H1 (cell line): ENCODE results near the gene ADRA2C. TPM values are rescaled to one million over a fixed set of nuclear protein-coding genes. Genes with fewer than 3 reads are reported as not detected.

Experiments
- CBX8 ChIP-seq: fragments of 300-800, 300-1000 bp; sonication (generic); IDR thresholded peaks from 2 replicates; pipeline ENCODE4 v1.7.1; 2016; ENCODE audit warnings: low read depth, low read length, borderline replicate concordance
- CREB1 ChIP-seq: IDR thresholded peaks from 2 replicates; pipeline ENCODE4 v1.6.1; 2012; ENCODE audit warnings: inconsistent platforms
- EGR1 ChIP-seq: IDR thresholded peaks from 2 replicates; pipeline ENCODE4 v1.6.1; 2011; ENCODE audit warnings: low read depth, low read length, borderline replicate concordance
- FOSL1 ChIP-seq: IDR thresholded peaks from 2 replicates; pipeline ENCODE4 v1.6.1; 2011; ENCODE audit warnings: mild to moderate bottlenecking, low read depth, low read length, moderate library complexity; ENCODE audit not compliant: insufficient read depth
- GABPA ChIP-seq: IDR thresholded peaks from 2 replicates; pipeline ENCODE4 v1.6.1; 2011; ENCODE audit warnings: mild to moderate bottlenecking, low read length, moderate library complexity, borderline replicate concordance; ENCODE audit not compliant: insufficient read depth
- HDAC6 ChIP-seq: IDR thresholded peaks from one replicate; pipeline ENCODE4 v1.7.1; 2012; ENCODE audit warnings: low read depth, mild to moderate bottlenecking, inconsistent platforms, low read length, moderate library complexity
- KDM4A ChIP-seq: IDR thresholded peaks from one replicate; pipeline ENCODE4 v1.7.1; 2012; ENCODE audit warnings: low read depth, mild to moderate bottlenecking, moderate library complexity, low read length, inconsistent platforms; ENCODE audit not compliant: severe bottlenecking
- NANOG ChIP-seq: IDR thresholded peaks from 2 replicates; pipeline ENCODE4 v1.6.1; 2011; ENCODE audit warnings: low read length, low read depth, mild to moderate bottlenecking, inconsistent platforms; ENCODE audit not compliant: insufficient read depth, poor library complexity, severe bottlenecking
- POLR2AphosphoS5 ChIP-seq: IDR thresholded peaks from 2 replicates; pipeline ENCODE4 v1.6.1; 2011; ENCODE audit warnings: low read depth, low read length
- RAD21 ChIP-seq, 2 experiments: IDR thresholded peaks in 1 of 2; conservative IDR thresholded peaks in 1 of 2; 2 replicates each; pipeline ENCODE4 v1.6.1; 2011; ENCODE audit warnings: low read depth in 2 of 2, low read length in 2 of 2, improper control_type of control experiment in 1 of 2, inconsistent platforms in 1 of 2, mild to moderate bottlenecking in 1 of 2, moderate library complexity in 1 of 2
- SIRT6 ChIP-seq: IDR thresholded peaks from one replicate; pipeline ENCODE4 v1.7.1; 2012; ENCODE audit warnings: low read length, inconsistent platforms
- SUZ12 ChIP-seq: fragments of 200-600 bp; sonication (generic); IDR thresholded peaks from 2 replicates; pipeline ENCODE4 v1.6.1; 2012; ENCODE audit warnings: mild to moderate bottlenecking, inconsistent platforms, low read length, moderate library complexity, mixed read lengths
- TBP ChIP-seq: IDR thresholded peaks from 2 replicates; pipeline ENCODE4 v1.6.1; 2011; ENCODE audit warnings: low read depth, low read length, improper control_type of control experiment
- polyA plus RNA-seq, 7 experiments: library from polyadenylated mRNA; depleted of rRNA in 3 of 7; stranded (reverse) in 5 of 7; unstranded in 2 of 7; fragments of >200 nt in 5 of 7; fragments of 200-250 nt in 2 of 7; gene quantifications; 1 replicate in 5 of 7; 2 replicates in 1 of 7; 4 replicates in 1 of 7; pipeline versions ENCODE4 v1.2.1 to v1.2.3, GENCODE V29; 2011 to 2013; ENCODE audit warnings: missing spikeins in 2 of 7, mixed read lengths in 2 of 7
- total RNA-seq: library from RNA; stranded (reverse); fragmentation: NEBNext Ultra II Directional; extraction: Animal tissue kit (Norgen Biotek cat#: 25700); gene quantifications from 2 replicates; pipeline ENCODE4 v1.2.1, GENCODE V29; 2021
- TF ChIP-seq, protein P1 (sequence below): IDR thresholded peaks from 2 replicates; pipeline ENCODE4 v1.6.1; 2011; ENCODE audit warnings: low read length, improper control_type of control experiment

The ADRA2C gene
- total and polyA plus RNA-seq, 2 of the 8 experiments (the other 6 are each of a cell fraction or from before 2014, with no cell fraction given) = 14.6 to 14.8 TPM

DNA sequence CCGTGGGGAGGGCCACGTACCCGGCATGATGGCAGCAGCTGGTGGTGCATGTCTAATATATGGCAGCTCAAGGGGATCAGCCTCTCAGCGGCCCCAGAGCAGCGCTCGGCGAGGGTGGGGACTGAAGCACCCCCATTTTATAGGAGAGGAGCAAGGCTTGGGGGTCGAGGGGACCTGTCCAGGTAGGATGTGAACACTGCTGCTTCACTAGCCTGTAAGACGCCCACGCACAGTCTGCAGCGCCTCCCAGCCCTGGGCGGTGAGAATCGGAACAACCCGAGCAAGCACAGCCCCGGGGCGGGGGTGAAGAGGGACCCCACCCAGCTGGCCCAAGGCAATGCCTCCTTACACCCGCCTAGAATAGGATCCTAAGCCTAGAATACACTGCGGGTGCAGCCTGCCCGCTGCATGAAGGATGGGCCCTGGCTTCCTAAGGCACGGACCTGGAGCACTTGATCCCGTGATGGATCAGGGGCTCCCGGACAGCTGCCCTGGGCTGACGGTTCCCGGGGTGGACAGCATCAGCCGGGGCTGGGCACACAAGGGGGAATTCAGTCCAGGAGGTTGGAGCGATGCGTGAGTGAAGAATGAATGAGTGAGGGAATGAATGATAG lies 17.6 kb downstream of the ADRA2C start (continued):
- TF ChIP-seq CBX8 (no peak), SIRT6 (no peak), HDAC6 (no peak), CREB1 (no peak), POLR2AphosphoS5 (no peak), EGR1 (peak; percentile 99), GABPA (peak; percentile 53; the same call in 1 of the 2 replicates), NANOG (no peak), TBP (no peak), SUZ12 (no peak), FOSL1 (no peak), KDM4A (no peak), RAD21 (IDR thresholded peaks at IDR 0.05 in 1 of 2, conservative IDR thresholded peaks at IDR 0.05 in 1 of 2; ENCODE audit: low read depth in 2 of 2, low read length in 2 of 2) (peak; percentile 81 to 85)
- TF ChIP-seq, protein P1, sequence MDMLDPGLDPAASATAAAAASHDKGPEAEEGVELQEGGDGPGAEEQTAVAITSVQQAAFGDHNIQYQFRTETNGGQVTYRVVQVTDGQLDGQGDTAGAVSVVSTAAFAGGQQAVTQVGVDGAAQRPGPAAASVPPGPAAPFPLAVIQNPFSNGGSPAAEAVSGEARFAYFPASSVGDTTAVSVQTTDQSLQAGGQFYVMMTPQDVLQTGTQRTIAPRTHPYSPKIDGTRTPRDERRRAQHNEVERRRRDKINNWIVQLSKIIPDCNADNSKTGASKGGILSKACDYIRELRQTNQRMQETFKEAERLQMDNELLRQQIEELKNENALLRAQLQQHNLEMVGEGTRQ = no peak
